ENCODE data around the gene FRMPD1. TPM values are rescaled to one million over a fixed set of nuclear protein-coding genes. Genes with fewer than 3 reads are reported as not detected.

Gene FRMPD1
- total RNA-seq, 1 experiment from 2014 or later, result not detected

DNA sequence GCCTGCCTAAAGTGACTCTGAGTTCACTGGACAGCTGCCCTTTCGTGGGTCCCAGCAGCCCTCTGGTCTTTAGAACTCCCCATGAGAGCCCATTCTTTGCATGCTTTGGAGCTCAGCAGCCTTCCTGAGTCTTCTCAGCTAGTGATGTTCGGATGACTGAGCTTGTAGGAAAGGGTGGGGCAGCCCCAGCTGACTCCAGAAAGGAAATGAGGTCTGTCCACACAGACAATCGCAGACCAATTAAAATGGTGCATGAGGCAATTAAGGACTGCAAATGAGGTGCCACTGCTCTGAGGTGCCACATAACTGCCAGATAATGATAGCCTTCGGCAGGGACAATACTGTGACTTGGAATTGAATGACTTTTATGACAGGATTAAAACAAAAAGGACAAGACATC, 32.9 kb upstream of the FRMPD1 start:
- CTCF ChIA-PET, result no interaction called here
- H3K36me3 ChIP-seq (ENCODE audit: low read depth), result no peaks in the 10 kb centered on the region
- POLR2A ChIA-PET (ENCODE audit: unreplicated experiment), result no interaction called here
- DNase-seq, result peak in 1 of 2 experiments; percentile 36
- H3K79me2 ChIP-seq (ENCODE audit: low read depth), result no peaks in the 10 kb centered on the region
- intact Hi-C loops (cut with micrococcal nuclease; ENCODE audit: unreplicated experiment), result no loop called here
- H3K4me1 ChIP-seq (replicated peaks; ENCODE audit: insufficient read depth), result no peaks in the 10 kb centered on the region
- no peaks in the 10 kb centered on the region for H3K9me2 ChIP-seq (ENCODE audit: insufficient read depth)
- no peak overlapping the region for H3K27ac ChIP-seq
- H3K4me2 ChIP-seq, result no peak overlapping the region
- H3K9me3 ChIP-seq (ENCODE audit: insufficient read depth, low read depth), result no peaks in the 10 kb centered on the region
- BruUV-seq (replicated peaks), result no TSS peak
- no peaks in the 10 kb centered on the region for H3F3A ChIP-seq (ENCODE audit: insufficient read depth, low read depth)
- no peaks in the 10 kb centered on the region for H3K27me3 ChIP-seq (ENCODE audit: insufficient read depth, low read depth)
- no peak overlapping the region for H3K4me3 ChIP-seq
- no peaks in the 10 kb centered on the region for H4K20me1 ChIP-seq (ENCODE audit: insufficient read depth)
- no peak for TF ChIP-seq CTCF (conservative IDR thresholded peaks at IDR 0.05)
- no peak for TF ChIP-seq EZH2 (IDR thresholded peaks at IDR 0.05; ENCODE audit: low read depth)
- H2AFZ ChIP-seq, result no peak overlapping the region

DNA sequence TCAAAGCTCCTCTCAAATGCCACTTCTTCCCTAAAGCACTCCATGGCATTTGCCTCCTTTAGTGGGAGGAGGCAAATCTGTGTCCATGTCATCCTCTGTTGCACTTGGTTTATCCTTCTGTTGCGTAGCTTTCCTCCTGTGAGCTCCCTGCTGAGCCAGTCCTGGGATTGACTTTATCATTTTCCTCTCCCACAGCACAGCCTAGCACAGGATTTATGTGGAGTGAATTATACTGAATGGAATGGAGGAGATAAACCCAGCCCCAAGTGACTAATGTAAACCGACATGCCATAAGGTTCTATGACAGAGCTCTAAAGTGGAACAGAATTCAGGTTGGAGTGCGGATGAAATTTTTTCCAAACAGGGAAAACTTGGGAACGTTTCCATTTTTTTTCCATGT, 31.9 kb upstream of the FRMPD1 start:
- Histone ChIP-seq H3K36me3 (ENCODE audit: low read depth) (no peaks in the 10 kb centered on the region), H3K4me3 (no peak overlapping the region), H3K27me3 (ENCODE audit: insufficient read depth, low read depth) (no peaks in the 10 kb centered on the region), H3K9me2 (ENCODE audit: insufficient read depth) (no peaks in the 10 kb centered on the region), H3K9me3 (ENCODE audit: insufficient read depth, low read depth) (no peaks in the 10 kb centered on the region), H2AFZ (no peak overlapping the region), H3F3A (ENCODE audit: insufficient read depth, low read depth) (no peaks in the 10 kb centered on the region), H4K20me1 (ENCODE audit: insufficient read depth) (no peaks in the 10 kb centered on the region), H3K27ac (no peak overlapping the region), H3K4me1 (replicated peaks; ENCODE audit: insufficient read depth) (no peaks in the 10 kb centered on the region), H3K79me2 (ENCODE audit: low read depth) (no peaks in the 10 kb centered on the region), H3K4me2 (no peak overlapping the region)
- no TSS peak for BruUV-seq (replicated peaks)
- intact Hi-C loops (cut with micrococcal nuclease; ENCODE audit: unreplicated experiment), result no loop called here
- POLR2A ChIA-PET (ENCODE audit: unreplicated experiment), result no interaction called here
- no peak for TF ChIP-seq CTCF (conservative IDR thresholded peaks at IDR 0.05)
- TF ChIP-seq EZH2 (IDR thresholded peaks at IDR 0.05; ENCODE audit: low read depth), result no peak
- CTCF ChIA-PET, result no interaction called here
- no peak for DNase-seq

DNA sequence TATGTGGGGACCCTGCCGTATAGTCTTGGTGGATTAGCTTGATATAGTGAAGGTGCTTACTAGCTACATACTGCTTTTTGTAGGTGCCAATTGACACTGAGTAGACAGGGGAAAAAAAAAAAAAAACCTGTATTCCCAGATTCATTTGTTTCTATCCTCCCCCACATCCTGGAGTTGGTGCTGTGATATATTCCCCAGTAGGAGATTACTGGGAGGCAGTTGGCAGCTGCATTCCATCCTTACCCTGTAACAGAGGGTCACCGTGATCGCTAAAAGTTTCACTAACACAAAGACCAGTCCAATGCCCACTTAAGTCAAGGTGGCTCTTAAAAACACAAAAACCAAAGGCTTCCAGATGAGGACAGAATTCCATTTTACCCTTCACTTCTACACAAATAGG, 30.9 kb upstream of the FRMPD1 start:
- POLR2A ChIA-PET (ENCODE audit: unreplicated experiment), result no interaction called here

More for the DNA sequence above, 30.9 kb upstream of the FRMPD1 start:
- Histone ChIP-seq H3K27me3 (ENCODE audit: insufficient read depth, low read depth) (no peaks in the 10 kb centered on the region), H2AFZ (no peak overlapping the region), H3F3A (ENCODE audit: insufficient read depth, low read depth) (no peaks in the 10 kb centered on the region), H3K9me2 (ENCODE audit: insufficient read depth) (no peaks in the 10 kb centered on the region), H3K9me3 (ENCODE audit: insufficient read depth, low read depth) (no peaks in the 10 kb centered on the region), H4K20me1 (ENCODE audit: insufficient read depth) (no peaks in the 10 kb centered on the region), H3K4me3 (no peak overlapping the region), H3K27ac (no peak overlapping the region), H3K4me1 (replicated peaks; ENCODE audit: insufficient read depth) (no peaks in the 10 kb centered on the region), H3K36me3 (ENCODE audit: low read depth) (no peaks in the 10 kb centered on the region), H3K4me2 (no peak overlapping the region), H3K79me2 (ENCODE audit: low read depth) (no peaks in the 10 kb centered on the region)
- DNase-seq, result no peak
- TF ChIP-seq EZH2 (IDR thresholded peaks at IDR 0.05; ENCODE audit: low read depth), result no peak
- TF ChIP-seq CTCF (conservative IDR thresholded peaks at IDR 0.05), result no peak
- CTCF ChIA-PET, result no interaction called here
- BruUV-seq (replicated peaks), result no TSS peak
- intact Hi-C loops (cut with micrococcal nuclease; ENCODE audit: unreplicated experiment), result no loop called here
